PC-3 (cell line): Measurements from ENCODE around the gene SKIC8. TPM values are rescaled to one million over a fixed set of nuclear protein-coding genes. Genes with fewer than 3 reads are reported as not detected.

Experiments used
- ATAC-seq: fragments of 200-7000 bp; cut with Tn5 transposase; 2 replicates; pipeline ENCODE4 v1.9.1; 2020; ENCODE audit warnings: mild to moderate bottlenecking, moderate library complexity
- BruUV-seq: library from RNA; stranded (reverse); fragments of 400-500 nt; replicated peaks from 2 replicates; lab custom pipeline; 2021; lab: Mats Ljungman, UMichigan
- CTCF ChIA-PET: fragments of 300-600 bp; sonication (Branson Sonifier 250); formaldehyde crosslinking; loops from one replicate; lab custom pipeline; 2022; ENCODE audit warnings: antibody characterized with exemption; lab: Charles Lee
- POLR2A ChIA-PET: fragments of 300-600 bp; sonication (Branson Sonifier 250); formaldehyde crosslinking; loops from one replicate; lab custom pipeline; 2022; ENCODE audit warnings: antibody characterized with exemption; ENCODE audit not compliant: unreplicated experiment; lab: Charles Lee
- DNase-seq: peaks from one replicate; pipeline ENCODE4 v3.0.0-alpha.2; 2015
- H2AFZ ChIP-seq: fragments of 300-600 bp; sonication (generic); 2 replicates; pipeline ENCODE4 v1.6.0; 2016; ENCODE audit warnings: antibody characterized with exemption, low read length
- H3F3A ChIP-seq: fragments of 300-600 bp; sonication (generic); one replicate; pipeline ENCODE4 v1.6.0; 2017; ENCODE audit warnings: antibody characterized with exemption, low read length, control low read depth, mild to moderate bottlenecking; ENCODE audit not compliant: unreplicated experiment
- H3K27ac ChIP-seq: fragments of 300-600 bp; sonication (generic); 2 replicates; pipeline ENCODE4 v1.5.1; 2016; ENCODE audit warnings: mild to moderate bottlenecking, low read length
- H3K27me3 ChIP-seq: fragments of 300-600 bp; sonication (generic); 2 replicates; pipeline ENCODE4 v1.6.1; 2016; ENCODE audit warnings: low read length, mixed read lengths
- H3K36me3 ChIP-seq: fragments of 300-600 bp; sonication (generic); 2 replicates; pipeline ENCODE4 v1.6.1; 2016; ENCODE audit warnings: low read depth, mixed run types, low read length, mixed read lengths
- H3K4me1 ChIP-seq: fragments of 300-600 bp; sonication (generic); 2 replicates; pipeline ENCODE4 v1.5.1; 2016; ENCODE audit warnings: low read length; ENCODE audit not compliant: insufficient read depth
- H3K4me2 ChIP-seq: fragments of 300-600 bp; sonication (generic); 2 replicates; pipeline ENCODE4 v1.6.0; 2016; ENCODE audit warnings: low read length
- H3K4me3 ChIP-seq: fragments of 300-600 bp; sonication (generic); 2 replicates; pipeline ENCODE4 v1.5.1; 2016; ENCODE audit warnings: mild to moderate bottlenecking, low read length, mixed read lengths
- H3K79me2 ChIP-seq: fragments of 300-600 bp; sonication (generic); 2 replicates; pipeline ENCODE4 v1.6.1; 2017; ENCODE audit warnings: low read length, mixed read lengths
- H3K9ac ChIP-seq: fragments of 300-600 bp; sonication (generic); 2 replicates; pipeline ENCODE4 v1.6.0; 2016; ENCODE audit warnings: mild to moderate bottlenecking, low read length
- H3K9me2 ChIP-seq: fragments of 300-600 bp; sonication (generic); replicated peaks from 2 replicates; pipeline ENCODE4 v1.6.1; 2016; ENCODE audit warnings: mixed run types, low read length, mixed read lengths
- H3K9me3 ChIP-seq: fragments of 300-600 bp; sonication (generic); 2 replicates; pipeline ENCODE4 v1.6.1; 2016; ENCODE audit warnings: low read length, mixed read lengths
- H4K20me1 ChIP-seq: fragments of 300-600 bp; sonication (generic); 2 replicates; pipeline ENCODE4 v1.6.1; 2016; ENCODE audit warnings: low read length, mixed read lengths
- CTCF ChIP-seq: fragments of 300-600 bp; sonication (generic); conservative IDR thresholded peaks from 2 replicates; pipeline ENCODE4 v1.5.1; 2017; ENCODE audit warnings: antibody characterized with exemption, low read depth, mild to moderate bottlenecking, low read length
- EZH2 ChIP-seq: fragments of 300-600 bp; sonication (generic); IDR thresholded peaks from one replicate; pipeline ENCODE4 v1.6.1; 2017; ENCODE audit warnings: antibody characterized with exemption, mild to moderate bottlenecking, low read length; ENCODE audit not compliant: unreplicated experiment
- EZH2phosphoT487 ChIP-seq: fragments of 300-600 bp; sonication (generic); IDR thresholded peaks from 2 replicates; pipeline ENCODE4 v1.6.1; 2018; ENCODE audit warnings: mild to moderate bottlenecking, antibody characterized with exemption, low read length, borderline replicate concordance
- intact Hi-C: fragments of 100-400 bp; cut with micrococcal nuclease; formaldehyde crosslinking; loops from 2 replicates; pipeline ENCODE4 v1.9.0; 2023
- total RNA-seq: library from RNA; depleted of rRNA; stranded (reverse); fragments of >200 nt; gene quantifications from 2 replicates; pipeline ENCODE4 v1.2.3, GENCODE V29; 2014

Gene SKIC8
- total RNA-seq, 1 experiment from 2014 or later, result 56.1 TPM

GRCh38 chr15:78242128-78242527 lies 57.3 kb downstream of the SKIC8 start:
- no peaks in the 10 kb centered on the region for H3K9me2 ChIP-seq
- H3F3A ChIP-seq, result no peaks in the 10 kb centered on the region
- no peaks in the 10 kb centered on the region for H3K36me3 ChIP-seq
- no peak overlapping the region for H3K27ac ChIP-seq
- no peaks in the 10 kb centered on the region for H3K9me3 ChIP-seq
- ATAC-seq (no peak), DNase-seq (peak; percentile 20)
- no peak overlapping the region for H2AFZ ChIP-seq
- H3K4me1 ChIP-seq, result no peaks in the 10 kb centered on the region
- ChIA-PET POLR2A (no interaction called here), CTCF (interaction anchor here (1.2 kb wide), 1 partner anchor 65 kb away, joined by 5 read pairs; no protein-coding TSS in a partner anchor)
- H3K4me3 ChIP-seq, result no peak overlapping the region
- no peak overlapping the region for H3K4me2 ChIP-seq
- no peaks in the 10 kb centered on the region for H3K79me2 ChIP-seq
- TF ChIP-seq CTCF (peak; percentile 57), EZH2 (no peak), EZH2phosphoT487 (no peak)
- BruUV-seq, result no TSS peak
- H3K27me3 ChIP-seq, result no peaks in the 10 kb centered on the region
- intact Hi-C loops, result loop anchor here (5.0 kb wide), 2 partner anchors 45 to 110 kb away; partner anchors contain the start of gene CIB2
- no peak overlapping the region for H3K9ac ChIP-seq
- no peaks in the 10 kb centered on the region for H4K20me1 ChIP-seq

GRCh38 chr15:78241017-78241416 lies 58.4 kb downstream of the SKIC8 start:
- Histone ChIP-seq H3K79me2 (no peaks in the 10 kb centered on the region), H3K27ac (no peak overlapping the region), H3K4me1 (no peaks in the 10 kb centered on the region), H3K4me2 (no peak overlapping the region), H2AFZ (peak overlapping the region; percentile 66), H3K27me3 (no peaks in the 10 kb centered on the region), H3K9me2 (no peaks in the 10 kb centered on the region), H3K9ac (no peak overlapping the region), H3K4me3 (no peak overlapping the region), H3K36me3 (no peaks in the 10 kb centered on the region), H4K20me1 (no peaks in the 10 kb centered on the region), H3K9me3 (no peaks in the 10 kb centered on the region), H3F3A (no peaks in the 10 kb centered on the region)
- CTCF ChIA-PET, result interaction anchor here (1.2 kb wide), 1 partner anchor 63 kb away, joined by 5 read pairs; no protein-coding TSS in a partner anchor
- DNase-seq (peak; percentile 81), ATAC-seq (peak; percentile 98)
- BruUV-seq, result no TSS peak
- TF ChIP-seq CTCF (peak; percentile 78), EZH2phosphoT487 (no peak), EZH2 (no peak)
- intact Hi-C loops, result loop anchor here (1.0 to 5.0 kb wide), 4 partner anchors 44 to 128 kb away; partner anchors contain the start of gene CIB2
- POLR2A ChIA-PET, result no interaction called here

- no peaks in the 10 kb centered on the region for H3K4me1 ChIP-seq
- H4K20me1 ChIP-seq, result no peaks in the 10 kb centered on the region
- H3K9me2 ChIP-seq, result no peaks in the 10 kb centered on the region
- no peak overlapping the region for H3K27ac ChIP-seq
- H3K9ac ChIP-seq, result no peak overlapping the region
- no peak for ATAC-seq
- H3K9me3 ChIP-seq, result no peaks in the 10 kb centered on the region
- BruUV-seq, result no TSS peak
- CTCF ChIA-PET, result no interaction called here
- H3K27me3 ChIP-seq, result no peaks in the 10 kb centered on the region
- no peak overlapping the region for H3K4me2 ChIP-seq
- no peak overlapping the region for H2AFZ ChIP-seq
- no peaks in the 10 kb centered on the region for H3F3A ChIP-seq
- intact Hi-C loops, result loop anchor here (5.0 kb wide), 2 partner anchors 43 to 108 kb away; partner anchors contain the start of gene CIB2
- DNase-seq, result no peak
- TF ChIP-seq CTCF (no peak), EZH2phosphoT487 (no peak), EZH2 (no peak)
- H3K36me3 ChIP-seq, result no peaks in the 10 kb centered on the region
- POLR2A ChIA-PET, result no interaction called here
- no peak overlapping the region for H3K4me3 ChIP-seq
- no peaks in the 10 kb centered on the region for H3K79me2 ChIP-seq
Observed at GRCh38 chr15:78239811-78240210, 59.6 kb downstream of the SKIC8 start.
